Measurements from ENCODE around the gene MRPS33. TPM values are rescaled to one million over a fixed set of nuclear protein-coding genes. Genes with fewer than 3 reads are reported as not detected.

MRPS33 gene
- total and polyA plus RNA-seq, 2 of the 13 experiments (the other 11 are each of a cell fraction or from before 2014, with no cell fraction given), result 50.9 to 91.0 TPM

- no peak overlapping the region for H3K9ac ChIP-seq (ENCODE audit: insufficient read depth, low read depth, low read length)
- H2AFZ ChIP-seq (ENCODE audit: low read length), result no peak overlapping the region
- peaks cover 4% of the 10 kb centered on the region; the same call in 1 of the 2 replicates for H3K9me3 ChIP-seq (ENCODE audit: low read length)
- BruUV-seq (replicated peaks), result no TSS peak
- H3K79me2 ChIP-seq (ENCODE audit: insufficient read depth, low read length), result peaks cover 10% of the 10 kb centered on the region
- H3K27me3 ChIP-seq (ENCODE audit: control insufficient read depth in 1 of 2, insufficient read depth in 2 of 2, low read length in 2 of 2), result no peaks in the 10 kb centered on the region; a peak in 1 of 5 replicates
- 84% methylated on average over 4 of the region's 4 CpGs for WGBS (ENCODE audit: low lambda C conversion rate)
- ATAC-seq (no peak), FAIRE-seq (no peak), DNase-seq (ENCODE audit: low spot score) (no peak)
- peaks cover 30% of the 10 kb centered on the region for H3K4me1 ChIP-seq (ENCODE audit: insufficient read depth, low read length)
- POLR2A ChIA-PET, result no interaction called here
- intact Hi-C loops (cut with micrococcal nuclease; ENCODE audit: unreplicated experiment) (loop anchor here (5.0 to 10.0 kb wide), 3 partner anchors 89 to 494 kb away; partner anchors contain the start of gene BRAF), in situ Hi-C loops (cut with HindIII; ENCODE audit: extremely low pct_ligation_motif_present, low pct_unique_long_range_greater_than_20kb) (loop anchor here (5.0 to 25.0 kb wide), 2 partner anchors 199 to 324 kb away; partner anchors contain the start of gene NDUFB2)
- TF ChIP-seq MAFK (conservative IDR thresholded peaks at IDR 0.05 in 1 of 2, IDR thresholded peaks at IDR 0.05 in 1 of 2; ENCODE audit: low read length in 2 of 2) (peak in 1 of 2 experiments; percentile 24; a peak in 1 of 4 replicates), ZNF788 (CRISPR knock-in tag; IDR thresholded peaks at IDR 0.05; ENCODE audit: borderline replicate concordance) (no peak)
- H3K4me2 ChIP-seq (ENCODE audit: low read depth, low read length), result no peak overlapping the region
- no peaks in the 10 kb centered on the region for H4K20me1 ChIP-seq (ENCODE audit: insufficient read depth, low read length)
- H3K27ac ChIP-seq (ENCODE audit: extremely low read length, insufficient read depth, low read length), result no peak overlapping the region
- CTCF ChIA-PET (ENCODE audit: low intra/inter-chr PET ratio, low total read pairs), result interaction anchor here (3.2 kb wide), 1 partner anchor 200 kb away, joined by 37 read pairs; no protein-coding TSS in a partner anchor
- H3K4me3 ChIP-seq (replicated peaks in 1 of 3; ENCODE audit: insufficient read depth in 1 of 3, low read depth in 2 of 3, low read length in 3 of 3), result no peak overlapping the region
- peaks cover 1 to 11% of the 10 kb centered on the region in 2 experiments; a peak in 4 of 5 replicates for H3K36me3 ChIP-seq (replicated peaks in 1 of 2; ENCODE audit: control insufficient read depth in 1 of 2, insufficient read depth in 2 of 2, low read length in 2 of 2)
Observed at GRCh38 chr7:141011443-141011842, 3.3 kb downstream of the MRPS33 start.

- no peaks in the 10 kb centered on the region for H4K20me1 ChIP-seq (ENCODE audit: insufficient read depth, low read length)
- peak overlapping the region; percentile 71 for H2AFZ ChIP-seq (ENCODE audit: low read length)
- in situ Hi-C loops (cut with HindIII; ENCODE audit: extremely low pct_ligation_motif_present, low pct_unique_long_range_greater_than_20kb), result loop anchor here (25.0 kb wide), 1 partner anchor 316 kb away; the partner anchor contains the start of gene NDUFB2
- WGBS (ENCODE audit: low lambda C conversion rate), result 29% methylated on average over 8 of the region's 8 CpGs
- peak; percentile 90 for ATAC-seq
- H3K36me3 ChIP-seq (replicated peaks in 1 of 2; ENCODE audit: control insufficient read depth in 1 of 2, insufficient read depth in 2 of 2, low read length in 2 of 2), result peaks cover 2 to 3% of the 10 kb centered on the region in 2 experiments; a peak in 3 of 5 replicates
- no TSS peak for BruUV-seq (replicated peaks)
- intact Hi-C loops (cut with micrococcal nuclease; ENCODE audit: unreplicated experiment), result loop anchor here (2.0 kb wide), 1 partner anchor 15 kb away; no protein-coding TSS in a partner anchor
- peak overlapping the region; percentile 10; the same call in 1 of the 2 replicates for H3K9ac ChIP-seq (ENCODE audit: insufficient read depth, low read depth, low read length)
- peak overlapping the region; percentile 50 for H3K27ac ChIP-seq (ENCODE audit: extremely low read length, insufficient read depth, low read length)
- peak overlapping the region in 2 of 3 experiments; percentile 4 to 51; a peak in 2 of 6 replicates for H3K4me3 ChIP-seq (replicated peaks in 1 of 3; ENCODE audit: insufficient read depth in 1 of 3, low read depth in 2 of 3, low read length in 3 of 3)
- H3K9me3 ChIP-seq (ENCODE audit: low read length), result no peaks in the 10 kb centered on the region
- no peaks in the 10 kb centered on the region for H3K79me2 ChIP-seq (ENCODE audit: insufficient read depth, low read length)
- H3K4me1 ChIP-seq (ENCODE audit: insufficient read depth, low read length), result peaks cover 57% of the 10 kb centered on the region
- FAIRE-seq, result peak; percentile 75
- H3K4me2 ChIP-seq (ENCODE audit: low read depth, low read length), result peak overlapping the region; percentile 71
- ChIA-PET POLR2A (interaction anchor here (0.9 to 1.8 kb wide), 4 partner anchors 11 to 330 kb away, joined by 3 to 11 read pairs (median 6); partner anchors contain the start of genes ADCK2, MRPS33 and NDUFB2), CTCF (ENCODE audit: low intra/inter-chr PET ratio, low total read pairs) (no interaction called here)
- peak; percentile 51 for DNase-seq (ENCODE audit: low spot score)
- no peaks in the 10 kb centered on the region for H3K27me3 ChIP-seq (ENCODE audit: control insufficient read depth in 1 of 2, insufficient read depth in 2 of 2, low read length in 2 of 2)
- TF ChIP-seq ONECUT2 (CRISPR knock-in tag; IDR thresholded peaks at IDR 0.05) (peak; percentile 84), FOXP4 (CRISPR knock-in tag; IDR thresholded peaks at IDR 0.05) (peak; percentile 54; the same call in 1 of the 2 replicates), MEIS2 (CRISPR knock-in tag; IDR thresholded peaks at IDR 0.05) (peak; percentile 69), ZNF260 (CRISPR knock-in tag; IDR thresholded peaks at IDR 0.05; ENCODE audit: borderline replicate concordance, low read depth) (no peak), MED1 (CRISPR knock-in tag; IDR thresholded peaks at IDR 0.05) (peak; percentile 31; the same call in 1 of the 2 replicates), NCOA1 (CRISPR knock-in tag; IDR thresholded peaks at IDR 0.05) (peak; percentile 34; the same call in 1 of the 2 replicates), MXD4 (CRISPR knock-in tag; IDR thresholded peaks at IDR 0.05) (0 out of 2 replicates have a peak, but pooled peaks have one; percentile 23)
Observed at GRCh38 chr7:141003172-141004065, 11.3 kb downstream of the MRPS33 start.

All from HepG2 (cell line).